GM06990 (cell line): ENCODE results near the gene NOTCH2.

Experiments
- DNase-seq: peaks from one replicate; pipeline ENCODE4 v3.0.0-alpha.2; 2011; ENCODE audit not compliant: insufficient read length; ENCODE audit errors: extremely low read depth
- H3K27me3 ChIP-seq: replicated peaks from 2 replicates; pipeline ENCODE4 v1.6.0; 2011; ENCODE audit warnings: low read length; ENCODE audit not compliant: control insufficient read depth, insufficient read depth
- H3K36me3 ChIP-seq: 2 replicates; pipeline ENCODE4 v1.5.1; 2011; ENCODE audit warnings: low read length; ENCODE audit not compliant: control insufficient read depth, insufficient read depth
- H3K4me3 ChIP-seq: replicated peaks from 2 replicates; pipeline ENCODE4 v1.5.1; 2011; ENCODE audit warnings: low read depth, mild to moderate bottlenecking, control low read depth, low read length
- CTCF ChIP-seq: IDR thresholded peaks from 2 replicates; pipeline ENCODE4 v1.5.1; 2011; ENCODE audit warnings: low read length, control low read depth, mild to moderate bottlenecking, inconsistent platforms; ENCODE audit not compliant: insufficient read depth, poor library complexity, severe bottlenecking

Gene NOTCH2

GRCh38 chr1:119879510-119880434 is 189.7 kb downstream of the NOTCH2 start:
- TF ChIP-seq CTCF = no peak
- peaks cover 2% of the 10 kb centered on the region for H3K27me3 ChIP-seq
- no peak overlapping the region for H3K4me3 ChIP-seq
- no peak for DNase-seq
- no peaks in the 10 kb centered on the region for H3K36me3 ChIP-seq

GRCh38 chr1:119878171-119878570 is 191.3 kb downstream of the NOTCH2 start:
- no peaks in the 10 kb centered on the region for H3K27me3 ChIP-seq
- H3K36me3 ChIP-seq = no peaks in the 10 kb centered on the region
- no peak overlapping the region for H3K4me3 ChIP-seq
- TF ChIP-seq CTCF = no peak
- DNase-seq = no peak

- Histone ChIP-seq H3K27me3 (no peaks in the 10 kb centered on the region), H3K4me3 (no peak overlapping the region), H3K36me3 (no peaks in the 10 kb centered on the region)
- DNase-seq = no peak
- TF ChIP-seq CTCF = no peak
These were observed 195.3 kb downstream of the NOTCH2 start for GRCh38 chr1:119874186-119874585.

DNA sequence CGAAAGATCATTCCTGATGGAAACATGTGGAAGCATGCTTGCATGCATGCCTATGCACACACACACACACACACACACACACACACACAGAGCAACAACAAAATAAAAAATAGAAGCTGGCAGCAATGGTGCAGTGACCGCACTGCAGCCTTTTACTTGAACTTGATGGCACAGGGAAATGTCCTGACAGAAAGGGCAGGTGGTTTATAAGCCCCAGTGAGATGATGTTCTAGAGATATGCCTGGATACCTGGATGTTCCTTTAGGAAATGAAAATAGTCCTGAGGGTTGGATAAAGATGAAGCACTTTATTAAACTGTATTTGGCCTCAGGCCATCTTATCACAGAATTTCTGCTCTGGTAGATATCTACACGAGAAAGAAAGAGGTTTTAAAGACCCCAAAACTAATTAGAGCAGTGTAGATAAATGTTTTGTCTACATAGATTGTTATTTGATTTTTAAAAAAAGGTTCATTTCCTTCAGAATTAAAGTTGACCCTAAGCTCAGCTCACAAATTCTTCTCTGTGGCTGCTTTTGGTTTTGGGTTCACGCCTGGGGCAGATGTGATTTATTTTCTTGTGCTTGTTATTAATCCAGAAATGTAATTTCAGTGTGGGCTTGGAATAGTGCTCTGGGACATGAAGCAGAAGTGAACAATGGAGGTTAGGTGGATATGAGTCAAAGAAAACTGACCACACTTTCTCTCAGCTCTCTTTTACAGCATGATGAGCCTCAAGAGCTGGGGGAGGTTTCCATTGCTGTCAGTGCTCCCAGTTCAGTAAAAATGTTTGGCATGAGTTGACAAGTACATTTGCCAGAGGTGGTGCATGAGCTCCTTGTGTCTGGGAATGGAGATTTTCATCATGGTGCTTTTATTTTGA is 196.1 kb downstream of the NOTCH2 start:
- TF ChIP-seq CTCF = no peak
- H3K4me3 ChIP-seq = no peak overlapping the region
- H3K27me3 ChIP-seq = no peaks in the 10 kb centered on the region
- no peaks in the 10 kb centered on the region for H3K36me3 ChIP-seq
- no peak for DNase-seq

DNA sequence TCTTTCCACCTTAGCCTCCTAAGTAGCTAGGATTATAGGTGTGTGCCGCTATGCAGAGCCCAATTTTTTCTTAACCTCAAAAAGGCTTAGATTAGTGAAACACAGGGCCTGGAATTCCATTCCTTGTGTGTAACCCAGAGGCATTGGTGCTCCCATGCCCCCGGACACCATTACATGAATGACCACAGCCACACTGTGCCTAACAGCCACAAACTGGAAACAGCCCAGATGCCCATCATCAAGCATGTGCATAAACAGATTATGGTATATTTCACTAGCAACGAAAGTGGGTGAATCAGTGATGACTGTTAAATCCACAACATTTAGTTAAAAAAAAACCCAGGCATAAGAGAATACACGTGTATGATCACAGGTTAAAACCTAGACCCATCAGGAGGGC is 197.6 kb downstream of the NOTCH2 start:
- DNase-seq = no peak
- no peaks in the 10 kb centered on the region for H3K36me3 ChIP-seq
- no peaks in the 10 kb centered on the region for H3K27me3 ChIP-seq
- no peak for TF ChIP-seq CTCF
- H3K4me3 ChIP-seq = no peak overlapping the region
